ENCODE results near the gene TPO. TPM values are rescaled to one million over a fixed set of nuclear protein-coding genes. Genes with fewer than 3 reads are reported as not detected.
A peak's percentile ranks its signal among the peaks of the same experiment; 100 is the strongest.

The TPO gene
- total RNA-seq, 5 donors from 2014 or later (not counting 1 experiment from before 2014, with no cell fraction given), result 0.18 to 0.26 TPM; not detected in 3

- Mint-ChIP-seq H3K4me1 (no peaks in the 10 kb centered on the region), H3K36me3 (no peaks in the 10 kb centered on the region), H3K4me3 (no peak overlapping the region), H3K27me3 (no peaks in the 10 kb centered on the region), H3K9me3 (peaks cover 0 to 3% (median 0%) of the 10 kb centered on the region in 3 donors), H3K27ac (no peak overlapping the region)
- ChIA-PET CTCF (interaction anchor here in 1 of 2 donors (0.6 kb wide), 1 partner anchor 1249 kb away, joined by 4 read pairs; no protein-coding TSS in a partner anchor), POLR2A (no interaction called here)
- peaks cover 0 to 14% of the 10 kb centered on the region in 2 experiments for H3K27me3 ChIP-seq (replicated peaks in 1 of 2; ENCODE audit: control insufficient read depth in 2 of 2, extremely low read depth in 1 of 2, insufficient read depth in 2 of 2, low read length in 1 of 2)
- H3K4me3 ChIP-seq (ENCODE audit: control insufficient read depth in 1 of 2, extremely low read depth in 1 of 2, low read length in 1 of 2), result no peak overlapping the region
- no peak for ATAC-seq (replicated peaks in 1 of 4)
- no peaks in the 10 kb centered on the region for H3K36me3 ChIP-seq (ENCODE audit: control insufficient read depth in 2 of 2, extremely low read depth in 1 of 2, insufficient read depth in 1 of 2, low read length in 1 of 2)
- no peak for DNase-seq
- WGBS (ENCODE audit: insufficient coverage), result 43% methylated on average over 1 of the region's 7 CpGs
- no peaks in the 10 kb centered on the region for H3K4me1 ChIP-seq (ENCODE audit: control insufficient read depth in 1 of 2, extremely low read depth in 1 of 2, insufficient read depth in 2 of 2, low read length in 2 of 2)
- H3K27ac ChIP-seq (ENCODE audit: low read length), result no peak overlapping the region
- H3K9me3 ChIP-seq, result no peaks in the 10 kb centered on the region
Observed at GRCh38 chr2:1459727-1460126, 46.5 kb downstream of the TPO start.

- peaks cover 0 to 14% of the 10 kb centered on the region in 2 experiments for H3K27me3 ChIP-seq (replicated peaks in 1 of 2; ENCODE audit: control insufficient read depth in 2 of 2, extremely low read depth in 1 of 2, insufficient read depth in 2 of 2, low read length in 1 of 2)
- no peak overlapping the region for H3K4me3 Mint-ChIP-seq
- no peaks in the 10 kb centered on the region for H3K9me3 ChIP-seq
- ChIA-PET CTCF (no interaction called here), POLR2A (no interaction called here)
- H3K27ac Mint-ChIP-seq, result no peak overlapping the region
- H3K27ac ChIP-seq (ENCODE audit: low read length), result no peak overlapping the region
- H3K9me3 Mint-ChIP-seq, result peaks cover 0 to 5% (median 0%) of the 10 kb centered on the region in 3 donors
- DNase-seq, result no peak
- WGBS (ENCODE audit: insufficient coverage), result 87% methylated on average over 3 of the region's 11 CpGs
- ATAC-seq (replicated peaks in 1 of 4), result no peak
- no peaks in the 10 kb centered on the region for H3K4me1 ChIP-seq (ENCODE audit: control insufficient read depth in 1 of 2, extremely low read depth in 1 of 2, insufficient read depth in 2 of 2, low read length in 2 of 2)
- H3K36me3 ChIP-seq (ENCODE audit: control insufficient read depth in 2 of 2, extremely low read depth in 1 of 2, insufficient read depth in 1 of 2, low read length in 1 of 2), result no peaks in the 10 kb centered on the region
- H3K4me3 ChIP-seq (ENCODE audit: control insufficient read depth in 1 of 2, extremely low read depth in 1 of 2, low read length in 1 of 2), result no peak overlapping the region
- peaks cover 0 to 7% (median 0%) of the 10 kb centered on the region in 3 donors for H3K4me1 Mint-ChIP-seq
- no peaks in the 10 kb centered on the region for H3K36me3 Mint-ChIP-seq
- H3K27me3 Mint-ChIP-seq, result no peaks in the 10 kb centered on the region
Observed at GRCh38 chr2:1460851-1461418, 47.7 kb downstream of the TPO start.

- CTCF ChIA-PET, result no interaction called here
- Mint-ChIP-seq H3K4me1 (peaks cover 0 to 13% (median 4%) of the 10 kb centered on the region in 3 donors), H3K36me3 (no peaks in the 10 kb centered on the region), H3K27me3 (no peaks in the 10 kb centered on the region), H3K9me3 (peaks cover 0 to 5% (median 0%) of the 10 kb centered on the region in 3 donors), H3K4me3 (no peak overlapping the region), H3K27ac (no peak overlapping the region)
- Histone ChIP-seq H3K4me1 (ENCODE audit: control insufficient read depth in 1 of 2, extremely low read depth in 1 of 2, insufficient read depth in 2 of 2, low read length in 2 of 2) (no peaks in the 10 kb centered on the region), H3K36me3 (ENCODE audit: control insufficient read depth in 2 of 2, extremely low read depth in 1 of 2, insufficient read depth in 1 of 2, low read length in 1 of 2) (no peaks in the 10 kb centered on the region), H3K27me3 (replicated peaks in 1 of 2; ENCODE audit: control insufficient read depth in 2 of 2, extremely low read depth in 1 of 2, insufficient read depth in 2 of 2, low read length in 1 of 2) (peaks cover 0 to 14% of the 10 kb centered on the region in 2 experiments), H3K27ac (ENCODE audit: low read length) (no peak overlapping the region), H3K9me3 (no peaks in the 10 kb centered on the region), H3K4me3 (ENCODE audit: control insufficient read depth in 1 of 2, extremely low read depth in 1 of 2, low read length in 1 of 2) (no peak overlapping the region)
- POLR2A ChIA-PET, result no interaction called here
- WGBS (ENCODE audit: insufficient coverage), result 71% methylated on average over 19 of the region's 28 CpGs
- no peak for DNase-seq
- ATAC-seq (replicated peaks in 1 of 4), result no peak
Observed at GRCh38 chr2:1461507-1462390, 48.5 kb downstream of the TPO start.

GRCh38 chr2:1462994-1463393 is 49.7 kb downstream of the TPO start:
- ChIA-PET CTCF (no interaction called here), POLR2A (no interaction called here)
- peaks cover 0 to 14% of the 10 kb centered on the region in 2 experiments for H3K27me3 ChIP-seq (replicated peaks in 1 of 2; ENCODE audit: control insufficient read depth in 2 of 2, extremely low read depth in 1 of 2, insufficient read depth in 2 of 2, low read length in 1 of 2)
- H3K9me3 Mint-ChIP-seq, result peaks cover 0 to 7% (median 2%) of the 10 kb centered on the region in 3 donors
- no peak overlapping the region for H3K4me3 Mint-ChIP-seq
- no peak overlapping the region for H3K27ac Mint-ChIP-seq
- DNase-seq (no peak), ATAC-seq (replicated peaks in 1 of 4) (no peak)
- no peaks in the 10 kb centered on the region for H3K9me3 ChIP-seq
- WGBS (ENCODE audit: insufficient coverage), result no CpG with 5 or more reads among the region's 4 CpGs
- no peaks in the 10 kb centered on the region for H3K36me3 ChIP-seq (ENCODE audit: control insufficient read depth in 2 of 2, extremely low read depth in 1 of 2, insufficient read depth in 1 of 2, low read length in 1 of 2)
- H3K4me1 ChIP-seq (ENCODE audit: control insufficient read depth in 1 of 2, extremely low read depth in 1 of 2, insufficient read depth in 2 of 2, low read length in 2 of 2), result no peaks in the 10 kb centered on the region
- H3K4me1 Mint-ChIP-seq, result peaks cover 0 to 14% (median 6%) of the 10 kb centered on the region in 3 donors
- H3K4me3 ChIP-seq (ENCODE audit: control insufficient read depth in 1 of 2, extremely low read depth in 1 of 2, low read length in 1 of 2), result no peak overlapping the region
- H3K27me3 Mint-ChIP-seq, result no peaks in the 10 kb centered on the region
- H3K36me3 Mint-ChIP-seq, result no peaks in the 10 kb centered on the region
- H3K27ac ChIP-seq (ENCODE audit: low read length), result no peak overlapping the region

- no peak for DNase-seq
- Mint-ChIP-seq H3K4me1 (no peaks in the 10 kb centered on the region), H3K9me3 (peaks cover 0 to 17% (median 12%) of the 10 kb centered on the region in 3 donors), H3K36me3 (no peaks in the 10 kb centered on the region), H3K27ac (no peak overlapping the region), H3K4me3 (no peak overlapping the region), H3K27me3 (no peaks in the 10 kb centered on the region)
- Histone ChIP-seq H3K4me3 (ENCODE audit: control insufficient read depth in 1 of 2, extremely low read depth in 1 of 2, low read length in 1 of 2) (no peak overlapping the region), H3K9me3 (no peaks in the 10 kb centered on the region), H3K27ac (ENCODE audit: low read length) (no peak overlapping the region), H3K36me3 (ENCODE audit: control insufficient read depth in 2 of 2, extremely low read depth in 1 of 2, insufficient read depth in 1 of 2, low read length in 1 of 2) (no peaks in the 10 kb centered on the region), H3K27me3 (replicated peaks in 1 of 2; ENCODE audit: control insufficient read depth in 2 of 2, extremely low read depth in 1 of 2, insufficient read depth in 2 of 2, low read length in 1 of 2) (peaks cover 0 to 6% of the 10 kb centered on the region in 2 experiments), H3K4me1 (ENCODE audit: control insufficient read depth in 1 of 2, extremely low read depth in 1 of 2, insufficient read depth in 2 of 2, low read length in 2 of 2) (no peaks in the 10 kb centered on the region)
- POLR2A ChIA-PET, result no interaction called here
- 86% methylated on average over 8 of the region's 9 CpGs for WGBS (ENCODE audit: insufficient coverage)
- CTCF ChIA-PET, result no interaction called here
- no peak for ATAC-seq (replicated peaks in 1 of 4)
Observed at GRCh38 chr2:1472350-1472749, 59.1 kb downstream of the TPO start.

- no peak for ATAC-seq (replicated peaks in 1 of 4)
- Histone ChIP-seq H3K27ac (ENCODE audit: low read length) (no peak overlapping the region), H3K27me3 (replicated peaks in 1 of 2; ENCODE audit: control insufficient read depth in 2 of 2, extremely low read depth in 1 of 2, insufficient read depth in 2 of 2, low read length in 1 of 2) (peaks cover 0 to 13% of the 10 kb centered on the region in 2 experiments), H3K4me3 (ENCODE audit: control insufficient read depth in 1 of 2, extremely low read depth in 1 of 2, low read length in 1 of 2) (no peak overlapping the region), H3K9me3 (no peaks in the 10 kb centered on the region), H3K36me3 (ENCODE audit: control insufficient read depth in 2 of 2, extremely low read depth in 1 of 2, insufficient read depth in 1 of 2, low read length in 1 of 2) (no peaks in the 10 kb centered on the region), H3K4me1 (ENCODE audit: control insufficient read depth in 1 of 2, extremely low read depth in 1 of 2, insufficient read depth in 2 of 2, low read length in 2 of 2) (no peaks in the 10 kb centered on the region)
- no peaks in the 10 kb centered on the region for H3K4me1 Mint-ChIP-seq
- WGBS (ENCODE audit: insufficient coverage), result 93% methylated on average over 25 of the region's 30 CpGs
- H3K9me3 Mint-ChIP-seq, result peaks cover 0 to 3% (median 0%) of the 10 kb centered on the region in 3 donors
- H3K27ac Mint-ChIP-seq, result no peak overlapping the region
- no peaks in the 10 kb centered on the region for H3K36me3 Mint-ChIP-seq
- ChIA-PET POLR2A (no interaction called here), CTCF (no interaction called here)
- no peaks in the 10 kb centered on the region for H3K27me3 Mint-ChIP-seq
- DNase-seq, result peak in 1 of 35 experiments; percentile 23
- H3K4me3 Mint-ChIP-seq, result no peak overlapping the region
Observed at GRCh38 chr2:1476617-1477195, 63.4 kb downstream of the TPO start.
